Activated CD4-positive, alpha-beta T cell treated with anti-CD3 and anti-CD28 coated beads for 1 hour (primary cell): ENCODE measurements around the gene WDR18.

Source experiments
- DNase-seq: peaks from one replicate; pipeline ENCODE4 v3.0.0-alpha.2; 2020

Gene WDR18

DNA sequence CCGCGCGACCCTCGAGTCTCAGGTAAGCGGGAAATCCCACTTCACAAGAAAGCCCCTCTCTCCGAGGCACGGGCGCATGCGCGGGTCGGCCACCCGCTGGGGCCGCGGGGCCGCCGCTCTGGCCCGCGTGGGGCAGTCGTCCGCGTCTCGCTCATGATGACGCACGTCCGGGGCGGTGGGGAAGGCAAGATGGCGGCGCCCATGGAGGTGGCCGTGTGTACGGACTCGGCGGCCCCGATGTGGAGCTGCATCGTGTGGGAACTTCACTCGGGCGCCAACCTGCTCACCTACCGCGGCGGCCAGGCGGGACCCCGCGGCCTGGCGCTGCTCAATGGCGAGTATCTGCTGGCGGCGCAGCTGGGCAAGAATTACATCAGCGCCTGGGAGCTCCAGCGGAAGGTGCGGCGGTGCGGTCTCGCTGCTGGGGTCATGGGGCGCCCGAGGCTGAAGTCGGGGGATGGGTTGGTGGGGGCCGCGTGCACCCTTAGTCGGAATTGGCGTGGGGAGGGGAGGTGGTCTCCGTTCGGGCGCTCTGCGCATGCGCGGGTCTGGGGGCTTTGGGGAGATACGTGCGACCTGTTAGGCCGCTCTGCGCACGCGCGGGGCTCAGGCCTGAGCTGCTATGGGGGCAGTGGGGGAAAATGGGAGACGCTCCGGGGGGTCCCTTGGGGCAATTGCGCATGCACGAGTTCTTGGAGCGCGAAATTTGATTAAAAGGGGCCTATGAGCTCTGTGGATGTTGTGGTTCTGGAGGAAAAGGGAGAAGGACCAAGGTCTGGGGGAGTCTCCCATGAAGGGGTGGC is at the start of gene WDR18:
WDR18 (plus strand) TSS at position 181 of the 803 bp plus-strand sequence; CDS start at position 190, 9 bp downstream.
- DNase-seq = peak; percentile 84

- DNase-seq = no peak
Observed at GRCh38 chr19:934865-935479, 49.2 kb upstream of the WDR18 start.

DNA sequence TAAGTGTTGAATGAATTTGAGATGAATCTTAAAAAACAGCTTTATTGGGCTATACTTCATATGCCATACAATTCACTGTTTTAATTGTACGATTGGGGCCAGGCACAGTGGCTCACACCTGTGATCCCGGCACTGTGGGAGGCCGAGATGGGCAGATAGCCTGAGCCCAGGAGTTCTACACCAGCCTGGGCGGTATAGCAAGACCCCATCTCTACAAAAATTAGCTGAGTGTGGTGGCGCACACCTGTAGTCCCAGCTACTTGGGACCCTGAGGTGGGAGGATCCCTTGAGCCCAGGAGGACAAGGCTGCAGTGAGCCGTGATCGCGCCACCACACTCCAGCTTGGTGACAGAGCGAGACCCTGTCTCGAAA is 48.0 kb upstream of the WDR18 start:
- DNase-seq = no peak

GRCh38 chr19:937259-937694 is 46.9 kb upstream of the WDR18 start:
- no peak for DNase-seq

- DNase-seq = no peak
Observed at GRCh38 chr19:938233-938923, 45.8 kb upstream of the WDR18 start.

DNA sequence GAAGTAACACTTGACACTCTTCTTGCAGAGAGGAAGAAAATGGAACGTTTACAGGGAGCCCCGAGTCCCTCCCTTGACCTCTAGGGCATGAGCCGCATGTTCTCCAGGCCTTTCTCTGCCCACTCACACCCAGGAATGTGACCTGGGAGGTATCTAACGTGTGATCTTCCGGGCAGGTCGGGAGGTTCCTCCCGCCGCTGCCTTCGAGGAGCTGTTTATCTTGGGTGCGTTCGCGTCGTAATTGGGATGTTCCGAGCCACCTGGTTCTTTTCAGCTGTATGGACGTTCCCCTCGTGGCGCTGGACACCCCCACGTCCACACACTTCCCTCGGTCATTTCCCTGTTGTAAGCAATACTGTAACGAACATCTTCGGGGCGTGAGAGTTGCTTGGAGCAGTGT is 44.7 kb upstream of the WDR18 start:
- no peak for DNase-seq

GRCh38 chr19:939922-940321 is 44.2 kb upstream of the WDR18 start:
- DNase-seq = no peak

DNA sequence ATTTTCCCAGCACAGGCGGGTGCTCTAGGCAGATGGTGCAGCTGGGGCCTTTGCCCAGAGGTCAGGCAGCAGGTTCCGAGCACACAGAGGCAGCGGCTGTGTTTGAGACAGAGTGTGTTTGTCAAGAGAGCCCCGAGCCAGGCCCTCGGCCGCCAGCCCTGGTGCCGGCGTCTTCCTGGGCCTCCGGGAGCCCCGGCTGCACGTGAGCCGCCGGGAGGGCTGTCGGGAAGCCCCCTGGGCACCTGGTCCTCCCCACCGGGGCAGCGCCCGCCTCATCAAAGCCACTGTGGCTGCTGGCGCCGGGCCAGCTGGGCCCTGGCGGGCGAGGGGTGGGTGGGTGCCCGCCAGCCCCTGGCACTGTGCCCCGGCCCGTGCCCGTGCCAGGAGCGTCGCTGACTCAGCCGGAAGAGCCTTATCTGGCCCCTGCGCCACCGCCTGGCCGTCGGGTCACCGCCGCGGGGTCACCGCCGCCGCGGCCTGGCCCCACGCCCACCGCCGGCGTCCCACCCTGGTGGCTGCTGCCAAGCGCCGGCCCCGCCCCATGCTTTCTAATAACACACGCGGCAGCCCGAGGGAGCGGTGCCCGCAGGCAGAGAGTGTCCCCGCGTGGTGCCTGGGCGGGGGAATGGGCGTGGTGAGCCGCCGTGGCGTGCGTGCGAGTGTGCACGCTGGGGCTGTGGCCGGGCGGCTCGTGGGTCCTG is 43.4 kb upstream of the WDR18 start:
- peak; percentile 55 for DNase-seq

DNA sequence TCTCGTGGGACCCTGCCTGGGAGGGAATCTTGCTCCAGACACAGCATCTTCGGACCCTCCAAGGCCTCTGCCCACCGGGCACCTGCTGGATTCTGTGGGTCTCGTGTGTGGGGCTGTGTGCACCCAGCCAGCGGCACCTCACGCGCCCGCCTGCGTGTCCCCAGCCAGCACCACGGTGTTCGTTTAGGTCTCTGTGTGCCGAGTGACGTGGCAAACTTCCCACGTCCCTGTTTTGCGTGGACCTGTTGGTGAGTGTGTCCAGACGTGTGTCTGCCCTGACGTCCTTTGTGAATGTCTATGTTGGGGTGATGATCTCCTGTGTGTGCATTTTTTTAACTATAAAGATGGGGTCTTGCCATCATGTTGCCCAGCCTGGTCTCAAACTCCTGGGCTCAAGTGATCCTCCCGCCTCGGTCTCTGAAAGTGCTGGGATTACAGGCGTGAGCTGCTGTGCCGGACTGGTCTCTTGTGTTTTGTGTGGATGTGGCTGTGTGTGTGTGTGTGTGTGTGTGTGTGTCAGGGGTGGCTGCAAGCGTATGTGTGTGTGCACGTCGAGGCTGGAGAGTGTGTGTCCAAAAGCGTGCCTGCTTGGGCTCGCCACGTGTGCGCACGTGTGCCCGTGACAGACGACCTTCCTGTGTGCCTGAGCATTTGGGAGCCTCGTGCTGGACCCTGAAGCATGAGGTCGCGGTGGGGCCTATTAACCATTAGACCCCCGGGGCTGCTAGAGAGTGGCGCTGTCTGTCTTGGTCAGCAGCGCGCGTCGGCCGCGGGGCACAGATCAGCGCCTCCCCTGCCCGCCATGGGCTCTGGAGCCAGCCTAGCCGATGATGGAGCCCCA is 42.6 kb upstream of the WDR18 start:
- no peak for DNase-seq

DNA sequence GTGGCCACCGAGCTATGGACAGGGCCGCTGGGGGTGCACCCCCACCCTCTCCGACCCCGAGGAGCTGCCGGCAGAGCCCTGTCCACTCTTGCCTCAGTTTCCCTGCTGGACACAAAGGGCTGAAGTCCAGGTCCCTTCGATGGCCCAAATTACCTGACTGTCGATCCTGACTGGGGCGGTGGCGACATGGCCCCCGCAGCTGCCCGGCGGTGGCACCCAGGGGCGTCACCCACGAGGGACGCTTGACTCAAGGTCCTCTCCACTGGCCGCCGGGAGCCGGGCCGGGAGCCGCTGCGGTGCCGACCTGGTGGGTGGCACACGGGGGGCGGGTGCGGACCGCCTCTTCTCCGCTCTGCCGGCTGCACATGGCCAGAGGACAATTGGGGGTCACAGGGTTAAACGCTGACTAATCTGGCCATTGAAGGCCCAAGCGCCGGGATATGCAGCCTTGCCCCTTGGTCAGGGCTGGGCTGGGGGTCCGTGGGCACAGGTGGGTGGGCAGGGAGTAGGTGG is 42.0 kb upstream of the WDR18 start:
- DNase-seq = no peak

- DNase-seq = no peak
Observed at GRCh38 chr19:943551-944170, 40.5 kb upstream of the WDR18 start.

DNA sequence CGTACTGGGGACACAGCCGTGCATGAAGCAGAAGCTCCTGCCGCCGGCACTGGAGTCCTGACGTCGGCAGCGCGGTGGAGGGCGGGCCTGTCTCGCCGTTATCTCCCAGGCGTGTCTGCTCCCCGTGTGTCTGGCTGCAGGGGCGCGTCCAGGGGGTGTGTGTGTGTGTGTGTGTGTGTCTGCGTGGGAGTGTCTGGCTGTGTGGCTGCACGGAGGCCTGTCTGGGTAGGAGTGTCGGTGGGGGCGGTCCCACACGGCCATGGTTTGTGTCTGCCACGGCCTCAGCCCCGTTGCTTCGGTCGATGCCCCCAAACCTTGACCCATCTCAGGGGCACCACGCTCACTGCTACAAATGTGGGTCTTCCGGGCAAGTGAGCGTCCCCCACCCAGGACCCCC is 40.0 kb upstream of the WDR18 start:
- no peak for DNase-seq

DNA sequence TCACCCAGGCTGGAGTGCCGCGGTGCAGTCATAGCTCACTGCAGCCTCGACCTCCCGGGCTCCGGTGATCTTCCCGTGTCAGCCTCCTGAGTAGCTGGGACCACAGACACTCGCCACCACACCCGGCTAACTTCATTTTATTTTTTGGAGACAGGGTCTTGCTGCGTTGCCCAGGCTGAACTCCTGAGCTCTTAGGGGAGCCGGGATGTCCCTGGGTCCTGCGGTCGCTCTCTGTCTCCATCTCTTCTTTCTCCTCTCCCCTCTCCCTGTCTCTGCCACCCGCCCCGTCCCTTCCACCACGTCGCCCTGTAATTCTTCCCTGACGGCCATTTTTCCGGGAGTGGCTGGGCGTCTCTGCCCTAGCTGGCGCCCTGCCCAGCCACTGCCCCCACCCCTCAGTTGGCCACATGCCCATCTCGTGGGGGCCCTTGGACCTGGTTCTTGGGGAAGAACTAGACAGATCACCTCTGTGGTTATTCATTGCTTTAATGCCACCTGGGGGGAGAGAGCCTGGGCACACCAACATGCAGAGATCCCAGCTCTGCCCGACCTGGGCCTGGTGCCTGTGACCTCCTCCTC is 39.4 kb upstream of the WDR18 start:
- DNase-seq = no peak

DNA sequence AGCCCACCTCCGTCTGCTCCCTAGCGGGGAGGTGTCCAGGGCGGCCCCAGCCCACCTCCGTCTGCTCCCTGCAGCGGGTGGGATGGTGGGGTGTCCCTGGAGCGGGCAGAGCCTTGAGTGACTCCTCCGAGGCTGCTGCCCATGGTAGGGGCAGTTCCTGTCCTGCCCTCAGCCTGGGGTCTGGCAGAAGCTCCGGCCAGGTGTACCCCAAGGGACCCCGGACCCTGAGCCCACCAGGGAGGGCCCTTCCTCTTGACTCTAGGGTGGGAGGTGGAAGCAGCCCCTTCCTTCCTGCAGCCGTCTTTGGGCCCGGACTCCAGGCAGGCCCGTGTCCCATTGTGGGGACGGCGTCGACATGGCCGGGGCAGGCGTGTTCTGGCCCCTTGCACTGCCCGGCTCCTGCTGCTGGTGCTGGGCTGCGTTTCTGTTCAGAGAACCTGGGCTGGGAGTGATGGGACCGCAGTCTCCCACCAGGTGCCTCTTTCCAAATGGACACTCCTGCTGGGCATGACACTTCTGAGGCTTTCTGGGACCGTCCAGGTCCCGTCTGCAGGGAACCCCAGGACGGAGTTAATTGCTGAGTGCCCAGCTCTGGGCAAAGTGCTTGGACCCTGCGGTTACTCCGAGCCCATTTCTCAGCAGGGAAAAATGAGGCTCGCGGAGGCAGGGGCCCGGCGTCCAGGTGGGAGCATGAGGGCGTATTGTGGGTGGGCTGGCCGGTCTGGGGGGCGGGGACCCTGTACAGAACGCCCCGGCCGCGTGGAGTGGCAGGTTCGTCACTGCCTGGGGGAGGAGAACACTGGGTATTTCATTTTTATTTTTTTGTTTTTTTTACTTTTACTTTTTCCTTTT is 38.5 kb upstream of the WDR18 start:
- DNase-seq = no peak

- DNase-seq = no peak
Observed at GRCh38 chr19:947090-947706, 36.9 kb upstream of the WDR18 start.

DNA sequence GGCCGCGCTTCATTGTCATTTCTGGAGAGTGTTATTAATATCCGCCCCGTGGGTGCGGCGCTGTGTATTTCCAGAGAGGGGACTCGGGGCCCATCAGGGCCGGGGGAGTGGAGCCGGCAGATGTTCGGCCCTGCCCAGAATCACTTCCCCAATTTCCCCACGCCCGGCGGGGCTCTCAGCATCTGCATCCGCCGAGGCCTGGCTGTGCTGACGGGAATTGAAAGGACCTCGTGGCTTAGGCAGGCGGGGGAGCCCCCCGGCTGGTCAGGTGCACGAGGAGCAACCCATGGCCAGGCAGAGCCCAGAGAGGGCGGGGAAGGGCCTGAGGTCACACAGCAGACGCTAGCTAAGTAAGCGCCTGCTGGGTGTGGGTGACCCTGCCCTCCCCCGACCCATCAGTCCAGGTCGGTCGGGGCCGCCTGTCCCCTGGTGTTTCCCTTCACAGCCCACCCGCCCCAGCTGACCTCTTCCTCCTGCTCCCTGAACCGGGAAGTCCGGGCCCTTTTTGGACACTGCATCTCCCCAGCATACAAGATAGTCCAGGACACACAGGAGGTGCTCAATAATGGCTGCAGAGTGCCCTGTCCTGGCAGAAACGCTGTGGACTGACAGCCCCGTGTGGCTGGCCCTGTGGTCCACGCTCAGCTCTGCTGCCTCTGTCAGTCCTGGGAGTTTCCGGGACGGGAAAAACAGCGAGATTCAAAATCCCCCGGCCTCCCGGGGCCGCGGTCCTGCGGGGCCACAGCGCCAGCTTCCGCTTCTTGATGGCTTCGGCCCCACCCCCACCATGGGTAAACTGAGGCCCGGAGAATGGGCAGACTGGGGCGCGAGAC is 36.2 kb upstream of the WDR18 start:
- no peak for DNase-seq

DNA sequence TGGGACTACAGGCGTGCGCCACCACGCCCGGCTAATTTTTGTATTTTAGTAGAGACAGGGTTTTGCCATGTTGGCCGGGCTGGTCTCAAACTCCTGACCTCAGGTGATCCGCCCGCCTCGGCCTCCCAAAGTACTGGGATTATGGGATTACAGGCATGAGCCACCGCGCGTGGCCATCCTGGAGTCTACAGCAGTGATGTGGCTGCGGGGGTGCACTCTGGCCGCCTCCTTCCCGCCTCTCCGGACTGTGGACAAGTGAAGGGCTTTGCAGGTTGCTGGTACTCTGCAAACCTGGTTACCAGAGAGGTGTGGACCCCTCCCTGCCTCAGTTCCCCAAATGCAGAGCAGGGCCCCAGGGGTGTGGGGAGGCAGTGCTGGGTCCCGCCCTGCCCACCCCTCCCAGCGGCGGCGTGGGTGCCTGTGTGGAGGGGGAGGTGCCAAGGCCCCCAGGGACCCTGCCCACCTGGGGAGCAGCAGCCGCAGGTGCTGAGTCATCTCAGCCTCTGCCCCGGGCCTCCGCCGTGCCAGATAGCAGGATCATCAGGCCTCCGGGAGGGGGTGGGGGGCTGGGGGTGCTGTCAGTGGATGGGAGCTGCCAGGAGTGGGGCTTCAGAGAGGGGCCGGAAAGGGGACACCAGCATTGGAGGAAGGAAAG is 35.2 kb upstream of the WDR18 start:
- no peak for DNase-seq

- DNase-seq = no peak
Observed at GRCh38 chr19:950352-951066, 33.6 kb upstream of the WDR18 start.
